ENCODE data around the gene MYO1D.

DNA sequence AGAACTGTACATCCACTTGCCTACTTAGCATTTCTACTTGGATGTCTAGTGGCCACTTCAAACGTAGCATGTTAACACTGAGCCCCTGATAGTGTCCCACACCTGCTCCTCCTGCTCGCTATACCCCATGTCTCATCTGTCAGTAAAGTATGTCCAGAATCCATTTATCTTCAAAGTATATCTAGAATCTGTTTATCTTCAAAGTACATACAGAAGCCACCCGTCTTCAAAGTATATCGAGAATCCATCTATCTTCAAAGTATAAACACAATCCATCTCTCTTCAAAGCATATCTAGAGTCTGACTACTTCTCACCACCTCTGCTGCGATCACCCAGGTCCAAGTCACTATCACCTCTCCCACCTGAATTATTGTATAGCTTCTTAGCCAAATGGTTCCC is 43.8 kb downstream of the MYO1D start:
- TF ChIP-seq NFE2L1 (CRISPR knock-in tag; IDR thresholded peaks at IDR 0.05; ENCODE audit: borderline replicate concordance) (no peak), HNRNPUL1 (IDR thresholded peaks at IDR 0.05; ENCODE audit: low read depth, low read length) (no peak), UBTF (CRISPR knock-in tag; IDR thresholded peaks at IDR 0.05) (no peak), ZNF747 (CRISPR knock-in tag; IDR thresholded peaks at IDR 0.05; ENCODE audit: borderline replicate concordance) (no peak)
- TF ChIP-seq, protein P1, sequence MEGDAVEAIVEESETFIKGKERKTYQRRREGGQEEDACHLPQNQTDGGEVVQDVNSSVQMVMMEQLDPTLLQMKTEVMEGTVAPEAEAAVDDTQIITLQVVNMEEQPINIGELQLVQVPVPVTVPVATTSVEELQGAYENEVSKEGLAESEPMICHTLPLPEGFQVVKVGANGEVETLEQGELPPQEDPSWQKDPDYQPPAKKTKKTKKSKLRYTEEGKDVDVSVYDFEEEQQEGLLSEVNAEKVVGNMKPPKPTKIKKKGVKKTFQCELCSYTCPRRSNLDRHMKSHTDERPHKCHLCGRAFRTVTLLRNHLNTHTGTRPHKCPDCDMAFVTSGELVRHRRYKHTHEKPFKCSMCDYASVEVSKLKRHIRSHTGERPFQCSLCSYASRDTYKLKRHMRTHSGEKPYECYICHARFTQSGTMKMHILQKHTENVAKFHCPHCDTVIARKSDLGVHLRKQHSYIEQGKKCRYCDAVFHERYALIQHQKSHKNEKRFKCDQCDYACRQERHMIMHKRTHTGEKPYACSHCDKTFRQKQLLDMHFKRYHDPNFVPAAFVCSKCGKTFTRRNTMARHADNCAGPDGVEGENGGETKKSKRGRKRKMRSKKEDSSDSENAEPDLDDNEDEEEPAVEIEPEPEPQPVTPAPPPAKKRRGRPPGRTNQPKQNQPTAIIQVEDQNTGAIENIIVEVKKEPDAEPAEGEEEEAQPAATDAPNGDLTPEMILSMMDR (CRISPR knock-in tag; IDR thresholded peaks at IDR 0.05): no peak

Measured in HepG2 (cell line).